CD4-positive, alpha-beta T cell (primary cell): Measurements from ENCODE around the gene PDLIM7. TPM values are rescaled to one million over a fixed set of nuclear protein-coding genes. Genes with fewer than 3 reads are reported as not detected.

ENCODE experiments used
- ATAC-seq: fragments of 200-7000 bp; cut with Tn5 transposase; one replicate; pipeline ENCODE4 v1.10.0; 2022; ENCODE audit warnings: mild to moderate bottlenecking; ENCODE audit not compliant: poor library complexity
- CTCF ChIA-PET: fragments of 350-600 bp; sonication (Branson Sonifier 250); formaldehyde crosslinking; loops from one replicate; lab custom pipeline; 2021; ENCODE audit warnings: antibody characterized with exemption, inconsistent platforms; lab: Charles Lee
- POLR2A ChIA-PET: fragments of 350-600 bp; sonication (Branson Sonifier 250); formaldehyde crosslinking; loops from one replicate; lab custom pipeline; 2021; ENCODE audit warnings: antibody characterized with exemption, inconsistent platforms; lab: Charles Lee
- DNase-seq, 14 experiments: peaks; one replicate each; pipeline ENCODE4 v3.0.0-alpha.2; 2013 to 2020; ENCODE audit warnings: mixed read lengths in 2 of 14
- H3K27ac ChIP-seq, 2 donors: one replicate each; pipeline versions ENCODE4 v1.5.1 to v1.7.0; 2013; ENCODE audit warnings: low read length in 2 of 2, low read depth in 1 of 2, mild to moderate bottlenecking in 1 of 2
- H3K27me3 ChIP-seq, 2 experiments: 1 replicate in 1 of 2; 2 replicates in 1 of 2; pipeline versions ENCODE4 v1.6.1 to v1.7.0; 2013; ENCODE audit warnings: low read length in 2 of 2, control low read depth in 1 of 2, mild to moderate bottlenecking in 1 of 2, moderate library complexity in 1 of 2; ENCODE audit not compliant: insufficient read depth in 2 of 2, control insufficient read depth in 1 of 2
- H3K36me3 ChIP-seq: one replicate; pipeline ENCODE4 v1.6.1; 2013; ENCODE audit warnings: low read length, control low read depth; ENCODE audit not compliant: insufficient read depth
- H3K4me1 ChIP-seq: one replicate; pipeline ENCODE4 v1.6.1; 2013; ENCODE audit warnings: low read length, control low read depth; ENCODE audit not compliant: insufficient read depth
- H3K4me3 ChIP-seq: one replicate; pipeline ENCODE4 v1.5.1; 2013; ENCODE audit warnings: mild to moderate bottlenecking, low read length, moderate library complexity
- H3K9me3 ChIP-seq, 2 experiments: 1 replicate in 1 of 2; 2 replicates in 1 of 2; pipeline versions ENCODE4 v1.6.1 to v1.7.0; 2013; ENCODE audit warnings: low read length in 2 of 2, mild to moderate bottlenecking in 2 of 2, control low read depth in 1 of 2, moderate library complexity in 1 of 2; ENCODE audit not compliant: control insufficient read depth in 1 of 2, insufficient read depth in 1 of 2
- H3K27ac Mint-ChIP-seq: one replicate; pipeline ENCODE4 v1.8.0; 2020; ENCODE audit warnings: mixed read lengths
- H3K27me3 Mint-ChIP-seq: one replicate; pipeline ENCODE4 v1.8.0; 2021; ENCODE audit warnings: mixed read lengths
- H3K36me3 Mint-ChIP-seq: one replicate; pipeline ENCODE4 v1.8.0; 2021; ENCODE audit warnings: low read depth, mixed read lengths
- H3K4me1 Mint-ChIP-seq: one replicate; pipeline ENCODE4 v1.8.0; 2021; ENCODE audit warnings: low read depth, mixed read lengths
- H3K4me3 Mint-ChIP-seq: one replicate; pipeline ENCODE4 v1.8.0; 2020; ENCODE audit warnings: mild to moderate bottlenecking, mixed read lengths
- H3K9me3 Mint-ChIP-seq: one replicate; pipeline ENCODE4 v1.8.0; 2020; ENCODE audit warnings: mixed read lengths
- CTCF ChIP-seq: fragments of 200-600 bp; IDR thresholded peaks from one replicate; pipeline ENCODE4 v1.8.0; 2022; ENCODE audit warnings: antibody characterized with exemption, mild to moderate bottlenecking
- intact Hi-C, 2 experiments: fragments of 100-400 bp; cut with DNase I in 1 of 2; cut with micrococcal nuclease in 1 of 2; formaldehyde crosslinking; loops; one replicate each; pipeline versions ENCODE4 v1.15.1 to v1.9.0; 2023 to 2025; cut with DNase I, micrococcal nuclease
- total RNA-seq, 174 experiments: library from RNA in 2 of 174; stranded (reverse) in 2 of 174; gene quantifications; one replicate each; pipeline ENCODE4 v1.2.3 and lab custom pipeline; 2021 to 2026

PDLIM7 gene
- total RNA-seq, 2 experiments from 2014 or later, result 5.2 to 6.0 TPM

GRCh38 chr5:177468685-177469628 is 28.4 kb downstream of the PDLIM7 start:
- peaks cover 18% of the 10 kb centered on the region for H3K4me1 ChIP-seq
- Mint-ChIP-seq H3K4me1 (peaks cover 2% of the 10 kb centered on the region), H3K27ac (no peak overlapping the region), H3K4me3 (no peak overlapping the region), H3K36me3 (no peaks in the 10 kb centered on the region), H3K9me3 (no peaks in the 10 kb centered on the region), H3K27me3 (peaks cover 2% of the 10 kb centered on the region)
- no peaks in the 10 kb centered on the region for H3K36me3 ChIP-seq
- DNase-seq, result no peak
- CTCF ChIA-PET, result interaction anchor here (1.4 kb wide), 1 partner anchor 159 kb away, joined by 3 read pairs; no protein-coding TSS in a partner anchor
- POLR2A ChIA-PET, result interaction anchor here (0.6 kb wide), 1 partner anchor 275 kb away, joined by 4 read pairs; no protein-coding TSS in a partner anchor
- no peaks in the 10 kb centered on the region for H3K9me3 ChIP-seq
- no peak overlapping the region for H3K4me3 ChIP-seq
- intact Hi-C loops, result no loop called here
- no peak overlapping the region for H3K27ac ChIP-seq
- H3K27me3 ChIP-seq, result peaks cover 0 to 5% of the 10 kb centered on the region in 2 experiments
- ATAC-seq, result no peak
- TF ChIP-seq CTCF, result no peak

- no peak overlapping the region for H3K4me3 ChIP-seq
- CTCF ChIA-PET, result no interaction called here
- intact Hi-C loops, result no loop called here
Measured at GRCh38 chr5:177468329-177468684, 29.1 kb downstream of the PDLIM7 start.

GRCh38 chr5:177467436-177467835 is 30.0 kb downstream of the PDLIM7 start:
- H3K4me3 ChIP-seq, result no peak overlapping the region
- no peaks in the 10 kb centered on the region for H3K9me3 Mint-ChIP-seq
- H3K4me1 ChIP-seq, result peaks cover 15% of the 10 kb centered on the region
- no peaks in the 10 kb centered on the region for H3K36me3 ChIP-seq
- no peaks in the 10 kb centered on the region for H3K36me3 Mint-ChIP-seq
- H3K9me3 ChIP-seq, result no peaks in the 10 kb centered on the region
- ChIA-PET POLR2A (no interaction called here), CTCF (no interaction called here)
- no peak overlapping the region for H3K27ac ChIP-seq
- ATAC-seq (no peak), DNase-seq (no peak)
- no peaks in the 10 kb centered on the region for H3K27me3 Mint-ChIP-seq
- no peak overlapping the region for H3K4me3 Mint-ChIP-seq
- no peaks in the 10 kb centered on the region for H3K4me1 Mint-ChIP-seq
- intact Hi-C loops, result no loop called here
- no peak overlapping the region for H3K27ac Mint-ChIP-seq
- H3K27me3 ChIP-seq, result peaks cover 0 to 3% of the 10 kb centered on the region in 2 experiments
- no peak for TF ChIP-seq CTCF

More at GRCh38 chr5:177468329-177468684, 29.1 kb downstream of the PDLIM7 start:
- H3K27me3 Mint-ChIP-seq, result no peaks in the 10 kb centered on the region
- H3K9me3 Mint-ChIP-seq, result no peaks in the 10 kb centered on the region
- Histone ChIP-seq H3K36me3 (no peaks in the 10 kb centered on the region), H3K4me1 (peaks cover 16% of the 10 kb centered on the region), H3K27me3 (peaks cover 0 to 5% of the 10 kb centered on the region in 2 experiments), H3K9me3 (no peaks in the 10 kb centered on the region), H3K27ac (no peak overlapping the region)
- no peak for TF ChIP-seq CTCF
- ATAC-seq, result no peak
- POLR2A ChIA-PET, result interaction anchor here (0.6 kb wide), 1 partner anchor 274 kb away, joined by 4 read pairs; no protein-coding TSS in a partner anchor
- H3K4me3 Mint-ChIP-seq, result no peak overlapping the region
- no peaks in the 10 kb centered on the region for H3K4me1 Mint-ChIP-seq
- no peak for DNase-seq
- no peaks in the 10 kb centered on the region for H3K36me3 Mint-ChIP-seq
- no peak overlapping the region for H3K27ac Mint-ChIP-seq
